Mesenteric fat pad (tissue), 1 donor: ENCODE results near the gene ARHGAP10. TPM values are rescaled to one million over a fixed set of nuclear protein-coding genes. Genes with fewer than 3 reads are reported as not detected.
A peak's percentile ranks its signal among the peaks of the same experiment; 100 is the strongest.

Experiments used
- DNase-seq: peaks from one replicate; pipeline ENCODE4 v3.0.0-alpha.2; 2020; ENCODE audit warnings: low spot score
- long read RNA-seq: library from polyadenylated mRNA; unstranded; transcript quantifications from one replicate; pipeline ENCODE4 v2.0.0, GENCODE V29; 2020
- total RNA-seq: library from RNA; stranded (reverse); fragmentation: NEBNext Ultra II Directional; extraction: Animal tissue kit (Norgen Biotek cat#: 25700); gene quantifications from one replicate; pipeline ENCODE4 v1.2.1, GENCODE V29; 2021
- donor health status: DM: yes; HTN: yes; CAD: no.

Gene ARHGAP10
- 43.4 TPM for total RNA-seq
- long read RNA-seq, partial matches to known transcripts, result 21 of 42 reads
- long read RNA-seq, other reads (novel, unspliced or antisense), result 17 of 42 reads

GRCh38 chr4:147731580-147732517, at the start of gene ARHGAP10:
ARHGAP10 (plus strand) TSS chr4:147732088; CDS start chr4:147732302, 214 bp downstream.
- peak; percentile 92 for DNase-seq

GRCh38 chr4:147682755-147683154, 49.1 kb upstream of the ARHGAP10 start:
- no peak for DNase-seq

- DNase-seq, result no peak
Observed at GRCh38 chr4:147683188-147683591, 48.7 kb upstream of the ARHGAP10 start.

- DNase-seq, result peak; percentile 97
Observed at GRCh38 chr4:147683717-147684700, 47.9 kb upstream of the ARHGAP10 start, which contains the start of gene PRMT9. PRMT9 (minus strand) TSS chr4:147684163; CDS start chr4:147683987, 176 bp downstream.

- DNase-seq, result no peak
Observed at GRCh38 chr4:147689067-147689466, 42.8 kb upstream of the ARHGAP10 start.

GRCh38 chr4:147691820-147692219, 40.1 kb upstream of the ARHGAP10 start:
- no peak for DNase-seq

- no peak for DNase-seq
Observed at GRCh38 chr4:147693218-147693617, 38.7 kb upstream of the ARHGAP10 start.

- DNase-seq, result no peak
Observed at GRCh38 chr4:147696866-147697265, 35.0 kb upstream of the ARHGAP10 start.

GRCh38 chr4:147704846-147705245, 27.0 kb upstream of the ARHGAP10 start:
- no peak for DNase-seq

- DNase-seq, result no peak
Observed at GRCh38 chr4:147707892-147708672, 23.8 kb upstream of the ARHGAP10 start.

- no peak for DNase-seq
Observed at GRCh38 chr4:147709999-147710398, 21.9 kb upstream of the ARHGAP10 start.

- no peak for DNase-seq
Observed at GRCh38 chr4:147714575-147715401, 17.1 kb upstream of the ARHGAP10 start.

- no peak for DNase-seq
Observed at GRCh38 chr4:147717878-147718277, 14.0 kb upstream of the ARHGAP10 start.

- DNase-seq, result no peak
Observed at GRCh38 chr4:147723326-147723725, 8.6 kb upstream of the ARHGAP10 start.

GRCh38 chr4:147724468-147725201, 7.3 kb upstream of the ARHGAP10 start:
- no peak for DNase-seq

GRCh38 chr4:147725673-147726072, 6.2 kb upstream of the ARHGAP10 start:
- no peak for DNase-seq

- no peak for DNase-seq
Observed at GRCh38 chr4:147727476-147728028, 4.3 kb upstream of the ARHGAP10 start.

- DNase-seq, result no peak
Observed at GRCh38 chr4:147730333-147730732, 1.6 kb upstream of the ARHGAP10 start.
